T-helper 9 cell (primary cell): Measurements from ENCODE around the gene NSMCE4A.
"Not testable (repeated sequence)": the region's sequence is repeated elsewhere in the genome, so short reads cannot be mapped to it uniquely, and the experiment has no call there.

ENCODE experiments used
- DNase-seq: peaks from one replicate; pipeline ENCODE4 v3.0.0-alpha.2; 2020
- total RNA-seq, 2 donors: gene quantifications; one replicate each; lab custom pipeline; 2026; lab: John Stamatoyannopoulos, UW

NSMCE4A gene, protein sequence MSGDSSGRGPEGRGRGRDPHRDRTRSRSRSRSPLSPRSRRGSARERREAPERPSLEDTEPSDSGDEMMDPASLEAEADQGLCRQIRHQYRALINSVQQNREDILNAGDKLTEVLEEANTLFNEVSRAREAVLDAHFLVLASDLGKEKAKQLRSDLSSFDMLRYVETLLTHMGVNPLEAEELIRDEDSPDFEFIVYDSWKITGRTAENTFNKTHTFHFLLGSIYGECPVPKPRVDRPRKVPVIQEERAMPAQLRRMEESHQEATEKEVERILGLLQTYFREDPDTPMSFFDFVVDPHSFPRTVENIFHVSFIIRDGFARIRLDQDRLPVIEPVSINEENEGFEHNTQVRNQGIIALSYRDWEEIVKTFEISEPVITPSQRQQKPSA
- total RNA-seq, result 40.8 to 59.3 reads per million in 2 donors

DNA sequence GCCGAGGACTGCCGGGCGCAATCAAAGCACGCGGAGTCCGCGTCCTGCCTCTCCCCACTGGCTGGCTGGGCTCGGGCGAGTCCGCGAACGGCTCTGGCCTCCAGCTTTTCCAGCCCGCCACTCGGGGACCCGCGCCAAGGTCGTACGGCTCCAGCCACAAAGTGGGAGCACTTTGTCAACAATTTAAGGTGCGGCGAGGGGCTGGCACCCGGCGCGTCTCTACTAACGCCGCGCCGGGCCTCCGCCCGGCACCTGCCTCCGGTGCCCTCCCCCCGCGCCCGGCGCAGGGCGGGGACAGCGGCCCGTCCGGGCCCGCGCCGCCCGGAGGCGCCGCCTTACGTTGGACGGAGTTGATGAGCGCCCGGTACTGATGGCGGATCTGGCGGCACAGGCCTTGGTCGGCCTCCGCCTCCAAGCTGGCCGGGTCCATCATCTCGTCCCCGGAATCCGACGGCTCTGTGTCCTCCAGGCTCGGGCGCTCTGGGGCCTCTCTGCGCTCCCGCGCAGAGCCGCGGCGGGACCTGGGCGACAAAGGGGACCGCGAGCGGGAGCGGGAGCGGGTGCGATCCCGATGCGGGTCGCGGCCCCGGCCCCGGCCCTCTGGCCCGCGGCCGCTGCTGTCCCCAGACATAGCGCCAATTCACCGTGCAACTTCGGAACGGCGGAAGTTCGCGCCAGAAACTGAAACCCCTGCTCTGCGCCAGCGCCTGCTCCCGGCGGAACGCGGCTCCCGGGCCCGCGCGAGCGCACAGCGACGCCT, at the start of gene NSMCE4A:
Gene NSMCE4A, minus strand, starts transcription at position 683 of the 760 bp plus-strand sequence. Its CDS starts 52 bp downstream, at position 631.
- peak; percentile 47 for DNase-seq

DNA sequence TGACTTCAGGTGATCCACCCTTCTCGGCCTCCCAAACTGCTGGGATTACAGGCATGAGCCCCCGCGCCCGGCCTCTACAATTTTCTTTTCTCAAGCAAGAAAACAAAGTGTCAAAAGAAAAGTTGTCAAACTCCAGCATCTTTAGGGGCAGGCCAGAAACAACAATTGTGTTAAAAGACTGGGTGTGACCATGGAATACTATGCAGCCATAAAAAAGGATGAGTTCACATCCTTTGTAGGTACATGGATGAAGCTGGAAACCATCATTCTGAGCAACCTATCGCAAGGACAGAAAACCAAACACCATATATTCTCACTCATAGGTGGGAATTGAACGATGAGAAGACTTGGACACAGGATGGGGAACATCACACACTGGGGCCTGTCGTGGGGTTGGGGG, 48.2 kb upstream of the NSMCE4A start:
- not testable (repeated sequence) for DNase-seq

DNA sequence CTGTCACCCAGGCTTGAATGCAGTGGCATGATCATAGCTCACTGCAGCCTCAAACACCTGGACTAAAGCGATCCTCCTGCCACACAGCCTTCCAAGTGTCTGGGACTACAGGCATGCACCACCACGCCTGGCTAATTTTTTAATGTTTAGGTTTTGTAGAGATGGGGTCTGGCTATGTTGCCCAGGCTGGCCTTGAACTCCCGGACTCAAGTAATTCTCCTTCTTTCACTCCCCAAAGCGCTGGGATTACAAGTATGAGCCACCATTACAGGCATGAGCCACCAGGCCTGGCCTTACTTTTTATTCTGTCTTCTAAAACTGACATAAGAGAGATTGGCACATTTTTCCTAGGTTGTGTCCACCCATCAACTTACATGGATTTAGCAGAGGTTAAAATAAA, 47.3 kb upstream of the NSMCE4A start:
- no peak for DNase-seq

DNA sequence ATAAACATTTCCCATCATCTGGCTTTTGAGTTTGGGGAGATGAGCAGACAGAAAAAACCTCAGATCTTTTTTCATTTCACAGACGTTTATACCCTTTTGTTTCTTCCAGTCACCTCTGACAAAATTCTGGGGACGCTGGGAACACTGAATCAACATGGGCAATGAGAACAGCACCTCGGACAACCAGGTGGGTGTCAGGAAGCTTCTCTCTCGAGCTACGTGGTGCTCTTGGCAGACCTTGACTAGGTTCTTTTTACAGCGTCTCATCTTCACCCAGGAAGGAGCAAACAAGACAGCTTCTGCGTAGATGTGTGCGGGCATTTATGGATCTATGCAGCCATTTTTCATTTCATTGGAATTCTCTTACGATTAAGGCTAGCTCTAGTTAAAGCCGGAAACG, 46.8 kb upstream of the NSMCE4A start:
- no peak for DNase-seq

DNA sequence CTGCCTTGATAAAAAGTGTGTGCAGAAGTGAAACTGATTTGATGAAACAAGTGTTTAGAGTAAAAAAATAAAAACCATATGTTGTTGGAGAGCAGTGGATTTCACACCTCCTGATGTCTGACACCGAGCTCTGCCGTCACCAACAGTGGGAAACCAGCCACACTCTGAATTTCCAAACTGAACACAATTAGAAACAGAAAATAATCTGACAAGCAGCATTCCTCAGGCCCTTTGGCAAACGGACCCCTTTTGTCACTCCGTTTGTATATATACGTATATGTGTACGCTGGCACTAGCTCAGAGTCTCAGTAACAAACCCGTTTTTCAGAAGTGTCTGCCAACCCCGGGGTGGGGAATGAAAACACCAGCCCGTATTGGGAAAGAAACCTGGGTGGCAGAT, 46.4 kb upstream of the NSMCE4A start:
- no peak for DNase-seq

DNA sequence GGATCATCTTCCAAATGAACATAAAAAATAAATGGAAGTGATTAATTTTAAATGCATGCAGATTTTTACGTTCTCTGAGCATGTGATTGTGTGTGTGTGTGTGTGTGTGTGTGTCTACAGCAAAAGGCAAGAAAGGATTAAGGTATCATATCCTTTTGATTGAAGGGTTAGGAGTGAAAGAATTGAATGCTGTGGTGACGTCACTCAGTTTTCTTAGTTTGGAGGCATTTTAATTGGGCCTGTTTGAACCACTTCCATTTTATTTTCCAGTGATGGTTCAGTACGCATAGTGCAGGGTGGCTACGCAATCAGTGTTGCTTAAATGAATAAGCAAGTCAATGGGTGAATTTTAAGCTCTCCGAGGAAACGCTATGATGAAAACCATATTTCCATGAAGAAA, 45.2 kb upstream of the NSMCE4A start:
- no peak for DNase-seq

DNA sequence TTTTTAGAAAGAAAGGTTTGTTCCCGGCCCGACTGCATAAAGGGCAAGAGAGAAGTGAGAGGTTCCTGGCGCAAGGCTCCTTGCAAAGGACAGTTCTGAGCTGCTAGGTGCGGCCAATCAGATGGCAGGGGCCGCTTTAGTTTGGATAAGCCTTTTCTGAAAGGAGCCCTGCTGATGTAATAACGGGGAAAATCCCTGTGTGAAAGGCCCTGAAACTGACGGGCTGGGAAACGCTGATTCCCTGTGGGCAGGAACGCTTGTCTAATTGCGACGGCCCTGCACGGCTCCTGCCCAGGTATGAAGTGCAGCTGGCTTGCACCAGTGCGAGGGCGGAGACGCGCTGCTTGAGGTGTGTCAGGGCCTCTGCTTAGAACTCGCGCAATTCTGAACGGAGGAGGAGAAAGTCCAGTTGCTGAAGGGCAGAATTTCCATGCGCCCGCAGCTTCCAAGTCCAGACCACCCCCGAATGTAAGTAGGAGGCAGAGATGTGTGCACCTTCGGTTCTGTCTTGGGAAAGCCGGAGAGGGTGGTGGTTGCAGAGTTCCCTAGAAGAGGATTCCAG, 44.5 kb upstream of the NSMCE4A start:
- DNase-seq, result no peak

DNA sequence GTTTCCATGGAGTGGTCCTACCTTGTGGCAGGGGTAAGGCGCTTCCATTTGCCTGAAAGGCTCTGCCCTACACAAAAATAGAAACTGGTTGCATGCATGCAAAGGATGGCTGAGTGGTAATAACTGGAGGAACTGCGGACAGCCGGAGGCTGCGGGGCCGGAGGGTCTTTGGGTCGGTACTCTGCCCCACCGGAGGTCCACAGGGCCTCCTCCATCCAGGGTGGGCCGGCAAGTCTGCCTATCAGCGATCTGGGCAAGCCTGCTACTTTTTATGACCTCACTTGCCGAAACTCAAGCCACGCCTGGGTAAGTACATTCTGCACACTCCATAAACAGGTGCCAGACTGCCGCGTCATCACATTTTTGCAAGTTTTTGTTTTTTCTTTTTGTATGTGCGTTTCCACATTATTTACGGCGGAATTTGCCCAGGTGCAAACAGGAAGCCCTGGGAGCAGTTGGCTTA, 44.0 kb upstream of the NSMCE4A start:
- no peak for DNase-seq

DNA sequence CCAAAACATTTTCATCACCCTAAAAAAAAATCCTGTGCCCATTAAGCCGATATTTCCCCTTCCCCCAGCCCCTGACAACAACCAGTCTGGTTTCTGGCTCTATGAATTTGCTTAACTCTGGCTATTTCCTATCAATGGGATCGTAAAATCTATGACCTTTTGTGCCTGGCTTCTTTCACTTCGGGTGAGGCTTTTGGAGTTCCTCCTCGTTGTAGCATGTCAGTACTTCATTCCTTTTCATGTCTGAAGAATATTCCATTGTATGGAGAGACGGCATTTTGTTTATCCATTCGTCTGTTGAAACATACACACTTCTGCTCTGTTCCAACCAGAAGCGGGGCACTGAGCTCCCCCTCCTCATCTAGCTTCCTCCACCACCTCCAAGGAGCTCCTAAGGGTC, 43.5 kb upstream of the NSMCE4A start:
- DNase-seq, result no peak

DNA sequence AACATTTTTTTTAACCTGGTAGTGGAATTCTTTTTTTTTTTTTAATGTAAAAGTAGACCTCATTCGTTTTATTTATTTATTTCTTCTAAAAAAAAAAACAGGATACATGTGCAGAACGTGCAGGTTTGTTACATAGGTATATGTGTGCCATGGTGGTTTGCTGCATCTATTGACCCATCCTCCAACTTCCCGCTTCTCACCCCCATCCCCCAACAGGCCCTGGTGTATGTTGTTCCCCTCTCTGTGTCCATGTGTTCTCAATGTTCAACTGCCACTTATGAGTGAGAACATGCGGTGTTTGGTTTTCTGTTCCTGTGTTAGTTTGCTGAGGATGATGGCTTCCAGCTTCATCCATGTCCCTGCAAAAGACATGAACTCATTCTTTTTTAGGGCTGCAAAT, 42.9 kb upstream of the NSMCE4A start:
- DNase-seq, result not testable (repeated sequence)

DNA sequence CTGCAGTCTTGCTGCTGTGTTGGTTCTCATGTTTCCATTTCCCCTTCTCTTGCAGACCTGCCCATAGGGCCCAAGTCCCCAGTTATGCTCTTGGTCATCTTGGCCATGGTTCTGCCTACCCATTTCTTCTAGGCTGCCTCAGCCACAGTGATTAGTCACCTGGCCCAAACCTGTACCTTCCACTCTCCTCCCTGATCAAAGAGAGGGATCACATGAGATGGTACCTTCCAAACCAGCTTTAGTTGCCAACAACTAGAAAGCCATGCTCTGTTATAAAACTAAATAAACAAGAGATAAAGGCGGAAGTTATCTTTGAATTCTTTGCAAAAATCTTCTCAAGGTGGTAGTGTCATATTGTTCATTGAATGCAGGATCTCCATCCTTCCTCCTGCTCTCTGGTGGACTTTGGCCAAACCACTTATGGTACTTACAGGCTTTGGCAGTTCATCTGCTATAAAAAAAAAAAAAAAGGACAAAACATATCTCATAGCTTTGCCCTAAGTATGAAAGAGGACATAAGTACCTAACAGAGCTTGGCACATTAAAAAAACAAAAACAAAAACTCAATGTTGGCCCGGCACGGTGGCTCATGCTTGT, 39.7 kb upstream of the NSMCE4A start:
- no peak for DNase-seq

DNA sequence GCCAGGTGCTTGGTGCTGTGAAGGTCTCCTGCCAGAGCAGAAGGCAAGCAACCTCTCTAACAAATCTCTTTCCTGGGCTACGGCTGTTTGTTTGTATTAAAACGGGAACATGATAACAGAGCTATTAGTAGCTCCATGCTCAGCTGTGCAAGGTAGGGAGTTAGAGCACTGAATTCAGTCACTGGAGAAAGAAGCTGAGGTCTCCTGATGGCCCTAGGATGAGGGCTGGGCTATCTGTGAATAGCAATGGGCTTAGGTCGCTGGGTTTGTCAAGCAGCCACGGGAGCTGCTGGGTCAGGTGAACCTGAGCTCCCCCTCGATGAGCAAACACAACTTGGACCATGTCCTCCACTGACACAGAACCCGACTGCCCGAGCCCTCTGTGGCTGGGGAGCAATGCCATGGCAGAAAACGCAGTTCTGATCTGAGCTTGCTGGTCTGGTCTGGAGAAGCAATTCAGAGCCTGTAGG, 38.3 kb upstream of the NSMCE4A start:
- DNase-seq, result no peak

DNA sequence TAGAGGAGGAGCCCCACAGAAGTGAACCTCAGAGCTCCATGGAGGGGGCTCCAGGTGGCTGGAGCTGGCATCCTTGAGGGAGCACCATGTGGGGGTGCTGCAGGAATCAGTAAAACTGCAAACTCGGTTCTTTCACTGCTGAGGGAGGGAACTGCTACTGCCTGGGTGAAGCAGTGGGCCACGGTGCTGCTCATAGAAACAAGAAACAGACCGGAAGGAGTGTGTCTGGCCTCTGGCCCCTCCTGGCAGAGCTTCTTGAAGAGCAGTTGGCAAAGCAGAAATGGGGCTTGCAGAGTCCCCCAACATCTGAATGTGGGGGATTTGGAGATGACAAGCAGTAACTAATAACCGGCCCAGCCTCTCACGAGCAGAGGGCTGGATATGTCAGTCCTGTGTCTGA, 37.7 kb upstream of the NSMCE4A start:
- DNase-seq, result no peak

DNA sequence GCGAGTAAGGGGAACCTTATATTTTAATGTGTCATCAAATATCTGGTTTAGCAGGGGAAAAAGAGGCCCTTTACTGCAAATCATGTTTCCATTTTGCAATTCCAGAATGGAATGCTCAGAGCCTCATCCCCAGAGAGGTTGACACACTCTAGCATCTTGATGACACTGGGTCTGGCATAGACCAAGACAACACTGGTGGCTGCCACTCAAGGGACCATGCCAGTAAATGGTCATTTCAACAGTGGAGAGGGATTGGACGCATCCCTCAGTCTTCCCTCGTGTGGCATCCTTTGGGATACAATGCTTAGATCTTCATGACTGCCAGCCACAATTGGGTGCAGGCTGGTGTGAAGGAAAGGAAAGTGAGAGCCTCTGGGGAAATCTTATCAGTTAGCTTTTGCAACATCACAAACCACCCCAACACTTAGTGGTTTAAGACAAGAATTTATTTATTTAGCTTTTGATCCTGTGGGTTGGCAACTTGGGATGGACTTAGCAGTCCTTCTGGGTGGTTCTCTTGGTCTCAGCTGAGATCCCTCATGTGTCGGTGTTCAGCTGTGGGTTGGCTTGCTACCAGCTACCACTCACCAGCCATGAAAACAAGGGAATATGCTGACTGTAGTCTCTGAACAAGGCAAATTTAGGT, 35.5 kb upstream of the NSMCE4A start:
- DNase-seq, result no peak

DNA sequence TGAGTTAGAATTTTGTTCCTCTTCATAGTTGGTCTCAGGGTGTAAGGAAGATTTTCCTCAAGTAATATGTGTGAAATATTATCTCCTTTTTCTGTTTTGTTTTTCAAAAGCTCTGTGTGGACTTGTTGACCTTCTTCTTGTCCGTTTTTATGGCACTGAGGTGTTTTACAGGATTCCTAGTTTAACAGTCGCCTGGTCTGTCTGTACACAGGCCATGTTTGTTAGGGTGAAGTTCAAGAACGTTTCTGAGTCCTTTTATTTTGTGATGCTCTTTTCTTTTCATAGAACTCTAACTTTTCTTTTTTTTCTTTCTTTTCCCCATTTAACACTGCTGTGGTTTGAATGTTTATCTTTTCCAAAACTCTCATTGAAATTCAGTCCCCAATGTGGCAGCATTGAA, 32.4 kb upstream of the NSMCE4A start:
- DNase-seq, result no peak

DNA sequence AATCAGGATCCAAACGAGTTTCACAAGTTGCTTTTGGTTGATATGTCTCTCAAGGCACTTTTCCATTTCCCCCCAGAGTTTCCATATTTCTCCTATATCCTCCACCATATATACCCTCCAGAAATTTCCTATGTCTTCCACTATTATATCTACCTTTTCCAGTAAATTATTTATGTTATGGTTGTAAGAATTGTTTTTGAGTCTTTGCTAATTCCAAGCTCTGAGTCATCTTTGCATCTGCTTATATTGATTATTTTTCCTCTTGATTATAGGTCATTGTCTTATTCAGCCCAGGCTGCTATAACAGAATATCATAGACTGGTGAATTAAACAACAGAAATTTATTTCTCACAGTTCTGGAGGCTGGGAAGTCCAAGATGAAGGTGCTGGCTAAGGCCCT, 26.7 kb upstream of the NSMCE4A start:
- no peak for DNase-seq

DNA sequence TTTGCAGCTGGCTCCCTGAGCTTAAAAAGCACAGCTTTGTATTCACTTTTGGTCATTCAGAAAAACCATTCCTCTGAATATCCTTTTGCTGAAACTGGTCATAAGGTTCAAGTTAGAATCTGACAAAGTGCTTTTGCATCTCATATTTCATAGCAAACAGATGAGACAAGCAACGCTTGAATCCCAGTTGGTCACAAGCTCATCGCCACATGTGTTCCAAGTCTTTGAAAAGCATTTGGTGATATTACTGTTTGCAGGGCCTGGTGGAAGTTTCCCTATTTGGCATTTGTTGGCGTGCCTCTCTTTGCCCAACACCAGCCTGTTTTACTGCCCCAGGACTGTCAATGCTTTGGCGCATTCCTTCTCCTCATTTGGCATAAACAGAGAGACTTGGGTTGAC, 24.3 kb upstream of the NSMCE4A start:
- DNase-seq, result no peak

DNA sequence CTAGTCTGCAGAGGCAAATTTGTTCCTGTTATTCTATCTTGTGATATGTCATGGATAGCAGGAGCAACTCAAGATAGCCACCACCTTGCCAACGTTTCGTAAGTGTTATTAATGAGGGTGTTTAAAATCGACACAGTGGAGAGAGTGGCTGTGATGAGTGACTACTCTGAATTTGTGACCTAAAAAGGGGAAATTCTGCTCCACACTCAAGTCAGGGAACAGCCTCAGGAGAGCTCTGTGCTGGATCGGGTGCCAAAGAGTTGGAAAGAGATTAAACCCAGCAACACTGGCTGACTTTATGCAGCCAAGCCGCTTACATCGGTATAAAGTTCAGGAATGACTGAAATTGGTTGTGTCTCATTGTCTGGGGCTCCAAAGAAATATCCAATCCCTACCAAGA, 23.4 kb upstream of the NSMCE4A start:
- DNase-seq, result no peak

DNA sequence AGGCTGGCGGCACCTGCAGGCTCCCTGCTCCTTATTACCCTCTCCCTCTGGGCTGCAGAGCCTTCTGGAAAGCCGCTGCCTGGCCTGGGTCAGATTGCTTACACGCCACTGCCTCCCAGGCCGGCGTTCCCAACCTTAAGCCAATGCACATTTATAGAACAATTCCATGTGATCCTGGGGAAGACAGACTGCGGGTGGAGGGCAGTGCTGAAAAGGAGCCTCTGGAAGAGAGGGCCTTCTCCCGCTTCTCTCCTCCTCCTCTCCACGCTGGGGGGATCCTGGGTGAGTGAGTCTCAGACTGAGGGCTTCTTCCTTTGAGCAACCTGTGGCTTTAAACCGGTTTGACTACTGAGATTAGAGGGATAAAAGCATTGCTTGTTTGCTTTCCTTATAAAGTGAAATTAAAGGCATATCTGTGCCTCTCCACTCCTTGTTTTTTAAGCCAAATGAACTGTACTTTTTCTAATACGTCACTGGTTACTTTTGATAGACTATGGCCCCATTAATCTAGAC, 19.5 kb upstream of the NSMCE4A start:
- no peak for DNase-seq

DNA sequence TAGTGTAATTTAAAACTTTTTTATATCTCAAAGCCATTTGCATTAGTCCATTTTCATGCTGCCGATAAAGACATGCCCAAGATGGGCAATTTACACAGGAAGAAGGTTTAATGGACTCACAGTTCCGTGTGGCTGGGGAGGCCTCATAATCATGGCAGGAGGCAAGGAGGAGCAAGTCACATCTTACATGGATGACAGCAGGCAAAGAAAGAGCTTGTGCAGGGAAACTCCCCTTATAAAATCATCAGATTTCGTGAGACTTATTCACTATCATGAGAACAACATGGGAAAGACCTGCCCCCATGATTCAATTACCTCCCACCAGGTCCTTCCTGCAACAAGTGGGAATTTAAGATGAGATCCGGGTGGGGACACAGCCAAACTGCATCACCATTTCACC, 16.7 kb upstream of the NSMCE4A start:
- DNase-seq, result not testable (repeated sequence)

DNA sequence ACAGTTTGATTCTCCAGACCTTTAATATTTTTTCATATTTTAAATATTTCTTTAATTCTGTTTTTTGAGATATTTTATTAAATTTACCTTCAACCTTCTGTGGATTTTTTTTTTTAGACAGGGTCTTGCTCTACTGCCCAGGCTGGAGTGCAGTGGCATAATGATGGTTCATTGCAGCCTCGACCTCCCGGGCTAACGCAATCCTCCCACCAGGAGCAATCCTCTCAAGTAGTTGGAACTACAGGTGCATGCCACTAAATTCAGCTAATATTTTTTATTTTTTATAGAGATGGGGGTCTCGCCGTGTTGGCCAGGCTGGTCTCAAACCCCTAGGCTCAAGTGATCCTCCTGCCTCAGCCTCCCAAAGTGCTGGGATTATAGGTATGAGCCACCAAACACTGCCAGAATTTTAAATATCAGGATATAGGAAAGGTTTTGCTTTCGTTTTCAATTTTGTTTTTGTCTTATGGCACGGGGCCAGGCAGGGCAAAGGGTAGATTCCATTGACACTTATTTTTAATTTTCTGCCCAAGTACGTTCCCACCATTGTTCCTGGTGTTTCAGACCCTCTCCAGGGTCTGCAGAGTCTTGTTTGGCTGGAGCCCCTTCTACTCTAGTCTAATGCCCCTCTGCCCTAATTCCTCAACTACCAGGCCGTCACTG, 15.1 kb upstream of the NSMCE4A start:
- no peak for DNase-seq
